DMS53 (cell line): Measurements from ENCODE around the gene CCSER1.
"Not testable (repeated sequence)": the region's sequence is repeated elsewhere in the genome, so short reads cannot be mapped to it uniquely, and the experiment has no call there.

Source experiments
- DNase-seq: peaks from one replicate; lab custom pipeline; 2025; lab: John Stamatoyannopoulos, UW

Gene CCSER1

DNA sequence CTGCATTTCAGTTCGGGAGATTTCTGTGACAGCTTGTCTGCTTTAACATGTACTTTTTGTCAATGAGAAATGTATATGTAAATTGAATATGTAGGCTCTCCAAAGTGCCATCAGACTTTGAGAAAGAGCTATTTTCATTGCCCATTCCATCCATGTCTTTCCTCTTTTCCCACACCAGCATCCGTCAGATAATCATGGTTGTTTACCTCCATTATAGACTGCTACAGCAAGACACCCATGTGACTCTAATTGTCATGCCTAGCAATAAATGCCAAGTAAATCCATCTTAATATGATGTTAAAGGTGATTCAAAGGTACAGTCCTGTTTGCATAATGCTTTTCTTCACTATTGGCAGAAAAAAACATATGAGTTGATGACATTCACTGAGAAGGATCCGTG, 1157.3 kb downstream of the CCSER1 start:
- DNase-seq = no peak

GRCh38 chr4:91285487-91285886, 1158.3 kb downstream of the CCSER1 start:
- DNase-seq = no peak

- DNase-seq = peak; percentile 91
Measured at GRCh38 chr4:91288702-91289311, 1161.6 kb downstream of the CCSER1 start.

GRCh38 chr4:91298156-91298700, 1171.0 kb downstream of the CCSER1 start:
- no peak for DNase-seq

GRCh38 chr4:91298824-91299223, 1171.6 kb downstream of the CCSER1 start:
- DNase-seq = no peak

DNA sequence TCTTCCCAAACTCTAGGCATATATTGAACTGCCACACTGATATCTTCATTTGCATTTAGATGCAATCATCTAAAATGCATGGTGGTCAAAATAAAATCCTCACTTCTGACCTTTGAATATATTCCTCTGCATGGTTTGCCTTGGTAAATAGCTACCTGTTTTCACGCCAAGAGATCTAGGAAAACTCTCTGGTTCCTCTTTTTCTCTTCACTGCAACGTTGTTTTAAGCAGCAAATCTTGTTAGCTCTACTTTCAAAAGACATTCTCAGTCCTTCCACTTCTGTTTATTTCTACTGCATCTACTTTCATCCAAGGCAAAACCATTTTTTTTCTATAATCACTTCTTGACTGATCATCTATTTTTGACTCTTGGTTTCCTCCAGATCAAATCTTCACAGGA, 1174.9 kb downstream of the CCSER1 start:
- no peak for DNase-seq

GRCh38 chr4:91304292-91304691, 1177.1 kb downstream of the CCSER1 start:
- no peak for DNase-seq

DNA sequence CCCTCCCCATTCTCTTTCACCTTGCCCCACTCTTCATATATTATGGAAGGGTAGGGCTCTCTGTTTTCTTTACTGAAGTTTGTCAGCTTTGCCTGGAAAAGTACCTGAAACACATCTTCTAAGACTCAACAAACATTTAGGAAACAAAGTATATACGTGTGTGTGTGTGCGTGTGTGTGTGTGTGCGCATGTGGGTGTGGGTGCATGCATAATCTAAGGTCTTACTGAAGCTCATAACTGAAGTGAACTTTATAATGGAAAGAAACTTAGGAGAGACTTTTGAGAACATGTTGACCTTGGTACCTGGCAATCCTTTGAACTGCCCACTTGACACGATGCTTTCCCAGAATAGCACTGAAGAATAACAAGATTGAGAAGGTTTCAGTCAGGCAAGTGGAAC, 1190.2 kb downstream of the CCSER1 start:
- DNase-seq = no peak

DNA sequence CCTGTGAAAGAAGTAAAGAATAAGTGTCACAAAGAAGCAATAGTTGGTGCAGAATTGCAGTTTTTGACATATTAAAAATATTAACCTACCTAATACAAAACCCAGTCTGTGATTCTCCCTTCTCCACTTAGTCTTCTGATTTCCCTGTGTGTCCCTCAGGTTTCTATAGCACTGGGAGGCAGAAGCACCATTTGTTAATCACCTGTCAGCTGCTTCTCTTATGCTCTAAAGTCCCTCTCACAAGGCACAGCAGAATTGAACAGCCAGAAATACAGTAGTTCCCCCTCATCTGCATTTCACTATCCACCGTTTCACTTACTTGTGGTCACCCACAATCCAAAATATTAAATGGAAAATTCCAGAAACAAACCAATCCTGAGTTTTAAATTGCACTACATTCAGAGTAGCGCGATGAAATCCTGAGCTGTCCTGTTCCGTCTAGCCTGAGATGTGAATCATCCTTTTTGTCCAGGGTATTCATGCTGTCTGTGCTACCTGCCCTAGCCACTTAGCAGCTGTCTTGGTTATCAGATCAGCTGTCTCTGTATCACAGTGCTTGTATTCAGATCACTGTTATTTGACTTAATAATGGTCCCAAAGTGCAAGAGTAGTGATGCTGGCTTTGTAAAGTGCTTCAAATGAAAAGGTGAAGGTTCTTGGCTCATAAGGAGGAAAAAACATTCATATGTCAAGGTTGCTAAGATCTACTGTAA, 1192.5 kb downstream of the CCSER1 start:
- no peak for DNase-seq

GRCh38 chr4:91322961-91323360, 1195.8 kb downstream of the CCSER1 start:
- DNase-seq = peak; percentile 5

GRCh38 chr4:91325495-91325894, 1198.3 kb downstream of the CCSER1 start:
- peak; percentile 33 for DNase-seq

GRCh38 chr4:91326167-91326566, 1199.0 kb downstream of the CCSER1 start:
- DNase-seq = not testable (repeated sequence)

GRCh38 chr4:91330555-91331137, 1203.5 kb downstream of the CCSER1 start:
- no peak for DNase-seq

DNA sequence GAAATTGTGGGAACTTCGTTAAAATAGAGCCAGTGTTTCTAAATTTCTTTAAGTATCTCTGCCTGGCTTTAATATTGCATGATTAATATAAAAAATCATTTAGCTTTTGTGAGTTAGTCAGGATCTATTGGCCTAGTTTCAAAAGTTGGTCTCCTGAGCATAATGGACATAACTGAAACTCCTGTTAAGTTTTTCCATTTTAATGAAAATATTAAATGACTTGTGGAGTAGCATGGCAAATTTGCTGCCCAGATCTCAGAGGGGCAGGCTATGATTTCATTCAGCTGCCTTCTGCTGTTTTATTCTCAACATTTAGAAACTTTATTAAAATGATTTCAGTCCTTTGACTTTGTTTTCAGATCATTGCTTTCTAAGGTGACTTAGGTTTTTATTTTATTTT, 1213.6 kb downstream of the CCSER1 start:
- DNase-seq = no peak

- DNase-seq = no peak
Measured at GRCh38 chr4:91345632-91346031, 1218.4 kb downstream of the CCSER1 start.

- not testable (repeated sequence) for DNase-seq
Measured at GRCh38 chr4:91356496-91356895, 1229.3 kb downstream of the CCSER1 start.

- not testable (repeated sequence) for DNase-seq
Measured at GRCh38 chr4:91358016-91358415, 1230.8 kb downstream of the CCSER1 start.

DNA sequence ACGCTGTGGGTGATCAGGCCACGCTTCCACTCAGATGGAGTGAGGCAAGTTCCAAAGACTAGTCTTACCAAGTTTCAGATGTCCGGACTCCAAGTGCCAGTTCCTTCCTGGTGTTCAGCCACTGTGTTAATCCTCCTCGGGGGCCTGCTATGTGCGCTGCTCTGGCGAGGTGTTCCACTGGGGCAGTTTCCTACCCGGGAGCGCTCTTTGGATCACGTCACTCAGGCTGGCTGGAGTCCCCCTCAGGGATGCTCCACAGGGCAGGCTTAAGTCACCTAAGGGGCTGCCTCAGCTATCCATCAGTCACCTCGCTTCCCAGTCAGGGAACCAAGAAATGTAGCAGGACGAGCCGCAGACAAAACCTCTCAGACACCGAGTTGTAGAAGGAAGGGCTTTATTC, 1231.4 kb downstream of the CCSER1 start:
- DNase-seq = not testable (repeated sequence)

DNA sequence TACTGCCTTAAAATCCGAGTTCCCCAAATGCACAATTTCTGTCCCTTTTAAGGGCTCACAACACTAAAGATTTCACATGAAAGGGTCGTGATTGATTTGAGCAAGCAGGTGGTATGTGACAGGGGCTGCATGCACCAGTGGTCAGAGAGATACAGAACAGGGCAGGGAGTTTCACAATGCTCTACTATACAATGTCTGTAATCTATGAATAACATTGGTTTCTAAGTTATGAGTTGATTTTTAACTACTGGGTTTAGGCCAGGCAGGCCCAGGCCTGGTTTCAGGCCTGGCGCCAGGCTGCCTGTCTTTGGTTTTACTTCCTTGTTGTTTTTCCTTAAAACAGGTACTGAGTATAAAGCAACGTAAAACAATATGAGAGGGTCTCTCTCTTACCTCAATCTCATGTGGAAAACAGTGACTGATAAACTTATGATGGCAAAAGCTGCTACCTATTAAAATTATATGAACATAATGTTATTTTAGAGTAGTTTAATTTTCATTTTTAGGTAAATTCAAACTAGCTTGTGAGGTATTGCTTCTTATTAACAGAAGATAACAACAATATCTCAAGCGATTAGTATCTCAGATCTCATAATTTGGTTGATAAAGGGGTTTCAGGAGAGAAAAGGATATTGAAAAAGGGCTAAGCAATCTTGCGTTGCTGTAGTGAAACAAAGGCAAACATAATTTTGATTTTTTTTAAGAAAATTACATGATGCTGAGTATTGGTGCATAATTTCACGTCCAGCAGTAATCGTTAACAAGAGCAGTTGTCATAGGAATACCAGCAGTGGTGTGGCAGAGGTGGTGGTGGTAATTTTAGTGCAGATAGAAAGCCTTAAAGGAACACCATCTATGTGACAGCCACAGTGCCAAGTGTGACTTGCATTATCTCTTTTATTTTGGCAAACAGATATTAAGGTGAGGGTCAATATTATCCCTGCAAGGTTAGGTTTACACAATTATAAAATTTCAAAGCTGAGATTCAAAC, 1232.1 kb downstream of the CCSER1 start:
- no peak for DNase-seq

- no peak for DNase-seq
Measured at GRCh38 chr4:91362125-91362524, 1234.9 kb downstream of the CCSER1 start.

GRCh38 chr4:91366554-91366953, 1239.4 kb downstream of the CCSER1 start:
- DNase-seq = no peak

- no peak for DNase-seq
Measured at GRCh38 chr4:91369116-91369515, 1241.9 kb downstream of the CCSER1 start.
